NAMALWA (cell line): ENCODE results near the gene TANC1.

Source experiments
- DNase-seq: peaks from one replicate; pipeline ENCODE4 v3.0.0-alpha.2; 2015; ENCODE audit warnings: low spot score

Gene TANC1

GRCh38 chr2:159196393-159196925 lies 228.0 kb downstream of the TANC1 start:
- no peak for DNase-seq

- DNase-seq = no peak
Observed at GRCh38 chr2:159199236-159199635, 230.8 kb downstream of the TANC1 start.

- no peak for DNase-seq
Observed at GRCh38 chr2:159199761-159200465, 231.5 kb downstream of the TANC1 start.

- DNase-seq = no peak
Observed at GRCh38 chr2:159200498-159200897, 232.1 kb downstream of the TANC1 start.

- peak; percentile 33 for DNase-seq
Observed at GRCh38 chr2:159201360-159202063, 233.1 kb downstream of the TANC1 start.

- no peak for DNase-seq
Observed at GRCh38 chr2:159202568-159203071, 234.2 kb downstream of the TANC1 start.

GRCh38 chr2:159204381-159205144 lies 236.1 kb downstream of the TANC1 start:
- no peak for DNase-seq

GRCh38 chr2:159206736-159207380 lies 238.4 kb downstream of the TANC1 start:
- DNase-seq = no peak

GRCh38 chr2:159208438-159208837 lies 240.0 kb downstream of the TANC1 start:
- DNase-seq = no peak

GRCh38 chr2:159209341-159210306 lies 241.2 kb downstream of the TANC1 start:
- DNase-seq = no peak

GRCh38 chr2:159211447-159212396 lies 243.3 kb downstream of the TANC1 start:
- DNase-seq = no peak

- DNase-seq = no peak
Observed at GRCh38 chr2:159213296-159213695, 244.9 kb downstream of the TANC1 start.

GRCh38 chr2:159214325-159214865 lies 246.0 kb downstream of the TANC1 start:
- no peak for DNase-seq

GRCh38 chr2:159215116-159215515 lies 246.7 kb downstream of the TANC1 start:
- DNase-seq = no peak

- no peak for DNase-seq
Observed at GRCh38 chr2:159217676-159218075, 249.2 kb downstream of the TANC1 start.

- no peak for DNase-seq
Observed at GRCh38 chr2:159218389-159218788, 249.9 kb downstream of the TANC1 start.

- no peak for DNase-seq
Observed at GRCh38 chr2:159219394-159219998, 251.1 kb downstream of the TANC1 start.

- DNase-seq = no peak
Observed at GRCh38 chr2:159224061-159224813, 255.8 kb downstream of the TANC1 start.
